SK-MEL-5 (cell line): ENCODE data around the gene DNAH2. TPM values are rescaled to one million over a fixed set of nuclear protein-coding genes. Genes with fewer than 3 reads are reported as not detected.
"Not testable (repeated sequence)": the region's sequence is repeated elsewhere in the genome, so short reads cannot be mapped to it uniquely, and the experiment has no call there.

Source experiments
- DNase-seq: peaks from one replicate; pipeline ENCODE4 v3.0.0-alpha.2; 2016; ENCODE audit warnings: low read depth, low spot score
- in situ Hi-C: cut with HindIII; loops from 2 replicates; pipeline ENCODE4 v1.10.0; 2016; ENCODE audit warnings: low sequenced_read_pairs, high pct_unique_total_duplicates, low pct_unique_long_range_greater_than_20kb
- total RNA-seq: library from RNA; depleted of rRNA; stranded (reverse); fragments of >200 nt; shearing (Covaris generic); gene quantifications from 2 replicates; pipeline ENCODE4 v1.2.3, GENCODE V29; 2014

Gene DNAH2
- total RNA-seq, 1 experiment from 2014 or later = 0.03 TPM

DNA sequence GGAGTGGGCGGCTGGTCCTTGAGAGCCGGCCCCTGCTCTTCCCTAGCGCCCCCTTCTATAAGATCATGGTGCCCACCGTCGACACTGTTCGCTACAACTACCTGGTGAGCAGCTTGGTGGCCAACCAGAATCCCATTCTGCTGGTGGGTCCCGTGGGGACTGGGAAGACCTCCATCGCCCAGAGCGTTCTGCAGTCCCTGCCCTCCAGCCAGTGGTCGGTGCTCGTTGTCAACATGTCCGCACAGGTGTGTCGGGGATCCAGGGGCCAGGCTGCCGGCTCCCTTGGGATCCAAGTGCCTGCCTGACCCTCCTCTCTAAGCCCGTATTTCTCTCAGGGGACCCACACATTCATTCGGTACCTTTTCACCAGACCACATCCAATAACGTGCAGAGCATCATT, 75.1 kb downstream of the DNAH2 start:
- in situ Hi-C loops = no loop called here
- no peak for DNase-seq

DNA sequence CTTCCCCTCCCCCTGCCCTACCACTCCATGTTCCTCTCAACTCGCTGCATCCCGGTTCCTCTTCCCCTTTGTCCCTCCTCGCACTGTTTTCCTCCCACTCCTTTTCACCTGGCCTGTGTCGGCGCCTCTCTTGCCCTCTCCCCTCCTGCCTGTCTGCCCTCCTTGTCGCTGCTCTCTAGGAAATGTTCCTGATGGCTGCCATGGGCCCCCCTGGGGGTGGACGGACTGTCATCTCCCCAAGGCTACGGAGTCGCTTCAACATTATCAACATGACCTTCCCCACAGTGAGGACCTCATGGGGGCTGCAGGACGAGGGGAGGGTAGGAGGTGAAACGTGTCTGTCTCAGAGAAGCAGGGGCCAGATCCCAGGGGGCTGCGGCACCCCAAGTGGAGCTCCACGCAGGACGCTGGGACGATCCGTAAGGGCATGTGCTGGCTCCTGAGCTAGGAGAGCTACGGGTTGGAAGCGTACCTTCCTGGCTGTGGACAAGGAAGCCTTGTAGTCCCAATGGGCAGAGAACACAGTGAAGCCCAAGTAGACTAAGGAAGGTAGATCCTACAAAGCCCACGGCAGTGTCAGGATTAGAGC, 76.6 kb downstream of the DNAH2 start:
- in situ Hi-C loops = no loop called here
- DNase-seq = no peak

DNA sequence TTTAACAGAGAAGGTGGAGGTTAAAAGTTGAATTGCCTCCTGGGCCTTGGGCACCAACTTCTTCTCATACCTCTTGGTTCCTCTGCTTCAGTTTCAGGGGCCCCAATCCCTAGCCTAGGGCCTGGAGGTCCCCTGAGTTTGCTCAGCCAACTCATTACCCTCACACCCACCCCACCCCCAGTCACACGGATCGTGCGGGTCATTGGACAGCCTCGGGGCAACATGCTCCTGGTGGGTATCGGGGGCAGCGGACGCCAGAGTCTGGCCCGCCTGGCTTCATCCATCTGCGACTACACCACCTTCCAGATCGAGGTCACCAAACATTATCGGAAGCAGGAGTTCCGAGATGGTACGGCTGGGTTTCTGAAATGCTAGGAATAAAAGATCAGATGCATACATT, 80.4 kb downstream of the DNAH2 start:
- no peak for DNase-seq
- in situ Hi-C loops = no loop called here

DNA sequence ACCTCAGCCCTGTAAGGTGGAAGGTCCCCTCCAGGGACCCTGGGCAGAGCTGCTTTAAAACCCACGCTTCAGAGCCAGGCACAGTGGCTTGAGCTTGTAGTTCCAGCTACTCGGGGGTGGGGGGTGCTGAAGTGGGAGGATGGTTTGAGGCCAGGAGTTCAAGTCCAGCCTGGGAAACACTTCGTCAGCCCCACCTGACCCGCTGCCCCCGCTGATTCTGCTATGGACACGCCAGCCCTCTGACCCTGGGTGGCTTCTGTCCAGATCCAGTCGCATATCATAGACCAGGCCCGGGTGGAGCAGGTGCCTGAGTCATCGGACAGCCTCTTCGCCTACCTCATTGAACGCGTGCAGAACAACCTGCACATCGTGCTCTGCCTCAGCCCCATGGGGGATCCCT, 81.3 kb downstream of the DNAH2 start:
- in situ Hi-C loops = no loop called here
- no peak for DNase-seq

DNA sequence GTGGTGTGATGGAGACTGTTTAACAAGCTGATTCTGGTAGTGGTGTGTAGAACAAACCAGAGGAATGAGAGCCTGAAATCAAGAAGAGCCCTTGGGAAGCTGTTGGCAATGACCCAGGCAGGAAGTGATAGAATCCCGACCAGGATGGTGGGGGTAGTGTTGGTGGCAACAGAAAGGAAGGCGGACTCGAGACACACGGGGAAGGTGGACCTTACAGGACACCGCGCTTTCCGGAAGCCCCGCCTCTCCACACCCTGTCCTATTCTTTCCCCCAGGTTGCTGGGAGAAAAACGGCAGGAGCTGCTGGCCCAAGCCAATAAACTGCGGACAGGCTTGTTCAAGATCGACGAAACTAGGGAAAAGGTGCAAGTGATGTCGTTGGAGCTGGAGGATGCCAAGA, 86.4 kb downstream of the DNAH2 start:
- in situ Hi-C loops = no loop called here
- DNase-seq = no peak

DNA sequence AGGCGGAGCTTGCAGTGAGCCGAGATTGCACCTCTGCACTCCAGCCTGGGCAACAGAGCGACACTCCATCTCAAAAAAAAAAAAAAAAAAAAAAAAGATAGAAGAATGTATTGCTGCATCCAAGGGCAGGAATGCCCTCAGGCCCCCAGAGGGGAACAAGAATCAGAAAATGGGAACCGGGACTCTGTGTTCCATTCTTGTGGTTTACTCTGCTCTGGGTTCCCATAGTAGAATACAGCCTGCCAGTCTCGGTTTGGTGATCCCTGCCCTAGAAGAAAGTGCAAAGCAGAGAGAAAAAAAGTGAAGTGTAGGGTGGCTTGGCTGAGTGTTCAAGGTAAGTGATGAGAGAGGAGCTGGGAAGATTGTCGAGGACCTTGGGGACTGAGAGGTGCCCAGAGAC, 89.0 kb downstream of the DNAH2 start:
- DNase-seq = no peak
- in situ Hi-C loops = no loop called here

DNA sequence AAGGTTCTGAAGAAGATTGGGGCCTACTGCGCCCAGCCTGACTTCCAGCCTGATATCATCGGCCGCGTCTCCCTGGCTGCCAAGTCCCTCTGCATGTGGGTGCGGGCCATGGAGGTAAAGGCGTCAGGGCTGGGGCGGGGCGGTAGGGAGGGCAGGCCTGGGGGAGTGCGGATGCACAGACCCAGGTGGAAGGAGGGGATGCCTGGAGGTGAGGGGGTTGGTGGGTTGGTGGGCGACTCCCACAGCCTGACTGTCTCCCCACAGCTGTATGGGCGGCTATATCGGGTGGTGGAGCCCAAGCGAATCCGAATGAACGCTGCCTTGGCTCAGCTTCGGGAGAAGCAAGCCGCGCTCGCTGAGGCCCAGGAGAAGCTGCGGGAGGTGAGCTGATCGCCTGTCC, 89.7 kb downstream of the DNAH2 start:
- no peak for DNase-seq
- in situ Hi-C loops = no loop called here

DNA sequence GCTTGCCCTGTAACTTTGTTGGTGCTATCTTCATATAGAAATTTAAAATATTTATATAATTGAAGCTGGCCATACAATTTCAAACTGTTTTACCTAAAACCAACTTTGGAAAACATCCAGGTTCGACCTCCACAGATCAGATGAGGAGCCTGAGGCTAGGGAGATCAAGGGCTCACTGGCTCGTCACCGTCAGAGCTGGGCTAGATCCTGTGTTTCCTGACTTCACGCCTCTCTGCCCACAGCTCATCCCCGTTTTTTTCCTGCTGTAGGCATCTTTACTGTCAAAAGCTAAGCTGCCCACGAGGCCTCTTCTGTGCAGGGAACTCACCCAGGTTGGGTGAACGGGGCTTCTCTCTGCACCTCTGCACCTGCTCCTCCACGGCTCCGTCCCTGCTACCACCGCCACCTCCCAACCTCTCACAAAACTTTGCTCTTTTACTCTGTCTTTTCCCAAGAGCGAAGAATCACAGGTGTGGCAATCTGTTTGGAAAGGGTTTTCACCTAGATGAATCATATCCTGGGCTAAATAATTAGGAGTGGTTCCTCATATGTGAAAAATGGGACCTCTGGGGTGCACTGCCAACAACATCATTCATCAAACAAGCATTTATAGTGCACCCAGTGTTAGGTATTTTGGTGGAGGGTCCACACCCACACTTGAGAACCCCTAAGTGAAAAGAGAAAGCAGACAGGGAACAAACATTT, 91.7 kb downstream of the DNAH2 start:
- in situ Hi-C loops = no loop called here
- DNase-seq = no peak

DNA sequence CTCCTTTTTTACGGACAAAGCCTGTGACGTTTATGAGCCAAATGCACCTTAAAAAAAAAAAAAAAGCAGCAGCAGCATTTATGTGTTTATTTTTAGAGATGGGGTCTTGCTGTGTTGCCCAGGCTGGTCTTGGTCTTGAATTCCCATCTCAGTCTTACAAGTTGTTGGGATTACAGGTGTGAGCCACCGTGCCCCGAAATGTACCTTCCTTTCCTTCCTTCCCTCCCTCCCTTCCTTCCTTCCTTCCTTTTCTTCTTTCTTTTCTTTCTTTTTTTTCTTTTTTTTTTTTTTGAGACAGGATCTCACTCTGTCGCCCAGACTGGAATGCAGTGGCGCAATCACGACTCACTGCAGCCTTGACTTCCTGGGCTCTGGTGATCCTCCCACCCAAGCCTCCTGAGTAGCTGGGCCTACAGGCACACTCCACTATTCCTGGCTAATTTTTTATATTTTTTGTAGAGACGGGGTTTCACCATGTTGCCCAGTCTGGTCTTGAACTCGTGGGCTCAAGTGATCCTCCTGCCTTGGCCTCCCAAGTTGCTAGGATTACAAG, 92.3 kb downstream of the DNAH2 start:
- in situ Hi-C loops, DNase-seq: not testable (repeated sequence)

DNA sequence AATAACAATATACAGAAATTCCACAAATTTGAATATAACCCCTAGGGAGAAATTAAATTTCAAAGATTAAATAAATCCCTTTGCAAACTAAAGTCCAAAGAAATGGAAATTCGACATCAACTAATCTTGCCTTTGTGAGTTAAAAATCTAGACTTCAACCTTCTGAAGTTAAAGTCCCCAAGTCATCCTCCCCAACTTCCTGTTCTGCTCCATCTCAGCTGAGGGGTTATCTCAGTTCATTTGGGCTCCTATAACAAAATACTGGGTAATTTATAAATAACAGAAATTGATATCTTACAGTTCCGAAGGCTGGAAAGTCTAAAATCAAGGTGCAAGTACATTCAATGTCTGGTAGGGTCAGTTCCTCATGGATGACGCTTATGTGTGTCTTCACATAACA, 93.7 kb downstream of the DNAH2 start:
- in situ Hi-C loops = no loop called here
- DNase-seq = no peak

DNA sequence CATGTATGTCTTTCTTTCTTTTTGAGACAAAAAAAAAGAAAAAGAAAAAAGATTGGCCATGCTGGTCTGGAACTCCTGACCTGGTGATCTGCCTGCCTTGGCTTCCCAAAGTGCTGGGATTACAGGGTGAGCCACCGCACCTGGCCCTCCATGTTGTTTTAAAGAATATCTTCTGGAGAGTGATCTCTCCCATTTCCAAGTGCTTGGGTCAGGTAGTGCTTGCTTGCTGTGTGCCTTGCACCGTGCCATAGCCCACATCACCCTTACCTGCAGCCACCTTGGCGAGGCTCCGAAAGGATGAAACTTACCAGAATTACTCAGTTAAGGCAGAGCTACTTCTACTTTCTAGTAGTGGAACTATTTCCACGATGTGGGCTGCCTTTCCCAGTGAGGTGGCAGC, 97.4 kb downstream of the DNAH2 start:
- no peak for DNase-seq
- in situ Hi-C loops = no loop called here

DNA sequence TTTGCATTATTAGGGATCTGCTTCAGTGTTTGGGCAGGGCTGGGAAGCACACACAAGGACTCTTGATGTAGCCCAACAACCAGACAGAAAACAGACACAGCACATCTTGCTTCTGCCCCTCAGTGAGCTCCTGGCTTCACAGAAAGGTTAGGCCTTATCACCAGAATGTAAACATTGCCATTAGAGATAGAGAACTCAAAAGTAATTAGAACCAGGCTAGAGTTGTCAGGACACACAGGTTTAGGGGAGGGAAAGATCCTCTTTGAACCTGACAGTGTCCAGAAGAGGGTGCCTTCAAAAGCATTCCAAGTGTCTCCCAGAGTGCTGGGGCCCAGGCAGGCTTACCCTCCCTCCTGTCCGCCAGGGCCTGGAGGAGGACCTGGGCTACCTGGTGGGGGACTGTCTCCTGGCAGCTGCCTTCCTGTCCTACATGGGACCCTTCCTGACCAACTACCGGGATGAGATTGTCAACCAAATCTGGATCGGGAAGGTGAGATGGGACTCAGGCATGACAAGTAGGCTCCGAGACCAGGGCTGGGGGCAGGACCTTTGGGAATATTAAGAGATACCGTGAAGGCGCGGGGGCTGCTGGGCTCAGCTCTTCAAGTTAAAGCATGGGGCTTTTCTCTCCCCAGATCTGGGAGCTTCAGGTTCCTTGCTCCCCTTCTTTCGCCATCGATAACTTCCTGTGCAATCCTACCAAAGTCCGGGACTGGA, 99.5 kb downstream of the DNAH2 start:
- in situ Hi-C loops = no loop called here
- DNase-seq = no peak

DNA sequence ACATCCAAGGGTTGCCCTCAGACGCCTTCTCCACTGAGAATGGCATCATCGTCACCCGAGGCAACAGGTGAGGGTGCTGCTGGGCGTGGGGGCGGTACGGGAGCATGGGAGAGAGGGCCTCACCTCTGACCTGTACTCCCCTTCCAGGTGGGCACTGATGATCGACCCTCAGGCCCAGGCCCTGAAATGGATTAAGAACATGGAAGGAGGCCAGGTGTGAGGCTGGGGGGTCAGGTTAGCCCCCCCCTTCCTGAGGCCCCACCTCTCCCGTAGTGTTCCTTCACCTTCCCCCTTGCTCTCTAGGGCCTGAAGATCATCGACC, 100.1 kb downstream of the DNAH2 start:
- DNase-seq = no peak
- in situ Hi-C loops = no loop called here

DNA sequence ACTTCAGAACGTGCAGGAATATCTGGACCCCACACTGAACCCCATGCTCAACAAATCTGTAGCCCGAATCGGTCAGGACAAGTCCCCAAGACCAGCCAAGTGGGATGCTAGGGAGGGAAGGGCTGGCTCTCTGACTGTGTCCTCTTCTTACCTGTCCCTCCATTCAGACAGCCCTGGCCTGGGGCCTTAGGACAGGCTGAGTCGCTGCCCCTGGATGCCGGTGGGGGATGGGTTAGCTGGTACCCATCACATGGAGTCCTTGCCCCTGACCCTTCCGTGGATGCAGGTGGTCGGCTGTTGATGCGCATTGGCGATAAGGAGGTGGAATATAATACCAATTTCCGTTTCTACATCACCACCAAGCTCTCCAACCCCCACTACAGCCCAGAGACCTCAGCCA, 100.5 kb downstream of the DNAH2 start:
- no peak for DNase-seq
- in situ Hi-C loops = no loop called here

DNA sequence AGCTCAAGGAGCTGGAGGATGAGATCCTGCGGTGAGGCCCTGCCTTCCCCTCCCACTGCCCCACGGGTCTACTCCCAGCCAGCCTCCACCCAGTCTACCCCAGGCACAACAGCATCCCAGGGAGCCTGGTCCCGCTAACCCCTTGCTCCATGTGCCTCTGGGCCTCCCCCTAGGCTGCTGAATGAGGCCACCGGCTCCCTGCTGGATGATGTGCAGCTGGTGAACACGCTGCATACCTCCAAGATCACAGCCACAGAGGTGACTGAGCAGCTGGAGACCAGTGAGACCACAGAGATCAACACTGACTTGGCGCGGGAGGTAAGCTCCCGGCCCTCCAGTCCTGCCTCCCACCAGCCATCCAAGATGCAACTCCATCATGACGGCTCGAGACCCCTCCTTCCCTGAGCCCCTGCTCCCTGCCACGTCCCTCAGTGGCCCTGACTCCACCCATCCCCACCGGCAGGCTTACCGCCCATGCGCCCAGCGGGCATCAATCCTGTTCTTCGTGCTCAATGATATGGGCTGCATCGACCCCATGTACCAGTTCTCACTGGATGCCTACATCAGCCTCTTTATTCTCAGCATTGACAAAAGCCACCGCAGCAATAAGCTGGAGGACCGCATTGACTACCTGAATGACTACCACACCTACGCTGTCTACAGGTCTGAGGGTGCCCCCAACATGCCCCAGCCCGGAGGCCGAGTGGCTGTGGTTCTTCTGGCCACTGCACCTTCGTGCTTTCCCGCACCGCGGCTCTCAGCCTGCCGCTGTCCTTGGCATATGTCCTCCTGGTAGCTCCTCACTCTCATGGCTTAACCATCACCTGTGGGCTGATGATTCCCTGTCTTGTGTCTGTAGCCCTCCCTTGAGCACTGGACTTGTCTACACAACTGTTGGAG, 101.5 kb downstream of the DNAH2 start:
- DNase-seq = no peak
- in situ Hi-C loops = no loop called here

DNA sequence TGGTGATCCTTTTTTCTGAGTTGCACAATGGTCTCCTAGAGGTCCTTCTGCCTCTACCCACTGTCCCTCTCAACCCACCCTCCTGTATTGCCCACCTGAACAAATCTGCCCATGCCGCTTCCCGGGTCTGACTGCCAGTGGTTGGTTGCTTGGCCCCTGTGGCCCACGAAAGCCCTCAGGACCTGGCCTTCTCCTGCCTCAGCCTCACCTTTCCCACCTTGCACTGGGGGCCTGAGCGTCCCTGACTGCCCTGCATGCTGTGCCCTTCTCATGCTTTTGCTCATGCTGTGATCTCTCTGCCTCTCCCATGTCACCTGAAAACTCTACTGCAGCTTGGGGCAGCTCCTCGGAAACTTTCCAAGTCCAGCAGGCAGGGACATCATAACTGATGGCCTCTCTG, 102.7 kb downstream of the DNAH2 start:
- DNase-seq = no peak
- in situ Hi-C loops = no loop called here

DNA sequence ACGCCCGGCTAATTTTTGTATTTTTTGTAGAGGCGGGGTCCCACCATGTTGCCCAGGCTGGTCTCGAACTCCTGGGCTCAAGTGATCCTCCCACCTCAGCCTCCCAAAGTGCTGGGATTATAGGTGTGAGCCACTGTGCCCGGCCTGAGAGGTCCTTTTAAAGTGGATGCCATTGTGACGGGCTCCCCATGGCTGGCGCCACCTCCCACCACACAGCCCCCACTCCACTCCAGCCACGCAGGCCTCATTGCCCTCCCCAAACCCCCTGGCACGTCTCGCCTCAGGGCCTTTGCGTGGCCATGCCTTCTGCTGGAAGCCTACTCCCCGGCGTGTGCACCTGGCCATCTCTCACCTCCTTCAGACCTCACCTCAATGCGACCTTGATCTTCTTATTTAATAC, 104.6 kb downstream of the DNAH2 start:
- in situ Hi-C loops = no loop called here

DNA sequence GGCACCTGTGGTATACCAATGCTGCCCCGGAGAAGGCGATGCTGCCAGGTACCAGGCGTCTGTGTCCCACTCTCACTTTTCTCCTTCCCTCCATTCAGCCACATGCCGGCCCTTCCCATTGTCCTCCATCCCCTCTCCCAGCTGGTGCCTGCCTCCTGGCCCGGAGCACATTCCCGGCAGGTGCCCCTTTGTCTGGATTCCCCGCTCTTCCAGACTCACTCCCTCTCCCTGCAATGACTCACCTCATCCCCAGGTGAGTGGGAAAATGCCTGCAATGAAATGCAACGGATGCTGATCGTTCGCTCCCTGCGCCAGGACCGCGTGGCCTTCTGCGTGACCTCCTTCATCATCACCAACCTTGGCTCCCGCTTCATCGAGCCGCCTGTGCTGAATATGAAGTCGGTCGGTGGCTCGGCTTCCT, 106.0 kb downstream of the DNAH2 start:
- no peak for DNase-seq
- in situ Hi-C loops = no loop called here

More for the DNA sequence above, 104.6 kb downstream of the DNAH2 start:
- DNase-seq = no peak
